GM04503 (cell line): ENCODE data around the gene AHRR.
"Not testable (repeated sequence)": the region's sequence is repeated elsewhere in the genome, so short reads cannot be mapped to it uniquely, and the experiment has no call there.

ENCODE experiments used
- DNase-seq: peaks from one replicate; pipeline ENCODE4 v3.0.0-alpha.2; 2012; ENCODE audit warnings: low read depth

Gene AHRR

DNA sequence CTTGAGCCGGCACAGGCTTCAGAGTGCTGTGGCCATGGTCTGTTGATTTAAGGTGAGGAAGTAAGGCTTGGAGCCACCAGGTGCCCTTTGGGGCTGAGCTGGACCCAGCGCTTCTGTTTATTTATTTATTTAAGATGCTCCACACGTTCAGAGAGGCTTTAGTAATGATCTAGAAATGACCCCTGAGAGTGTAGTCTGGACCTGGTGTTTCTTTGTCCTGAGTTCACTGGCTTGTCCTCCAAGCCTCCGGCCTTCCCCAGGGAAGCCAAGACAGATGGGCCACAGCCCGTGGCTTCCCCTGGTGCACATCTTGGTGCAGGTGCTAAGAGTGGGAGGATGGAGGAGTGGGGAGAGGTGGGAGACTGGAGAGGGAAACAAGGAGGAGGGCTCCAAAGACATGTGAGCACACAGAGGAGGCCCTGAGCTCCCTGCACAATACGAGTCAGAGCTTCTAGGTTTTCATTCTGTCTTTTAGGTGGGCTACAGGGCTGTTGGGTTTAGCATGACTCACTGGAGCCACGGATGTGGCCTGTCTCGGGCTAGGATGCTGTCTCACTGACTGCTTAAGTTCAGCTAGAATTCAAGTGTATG, 56.9 kb downstream of the AHRR start:
- no peak for DNase-seq

DNA sequence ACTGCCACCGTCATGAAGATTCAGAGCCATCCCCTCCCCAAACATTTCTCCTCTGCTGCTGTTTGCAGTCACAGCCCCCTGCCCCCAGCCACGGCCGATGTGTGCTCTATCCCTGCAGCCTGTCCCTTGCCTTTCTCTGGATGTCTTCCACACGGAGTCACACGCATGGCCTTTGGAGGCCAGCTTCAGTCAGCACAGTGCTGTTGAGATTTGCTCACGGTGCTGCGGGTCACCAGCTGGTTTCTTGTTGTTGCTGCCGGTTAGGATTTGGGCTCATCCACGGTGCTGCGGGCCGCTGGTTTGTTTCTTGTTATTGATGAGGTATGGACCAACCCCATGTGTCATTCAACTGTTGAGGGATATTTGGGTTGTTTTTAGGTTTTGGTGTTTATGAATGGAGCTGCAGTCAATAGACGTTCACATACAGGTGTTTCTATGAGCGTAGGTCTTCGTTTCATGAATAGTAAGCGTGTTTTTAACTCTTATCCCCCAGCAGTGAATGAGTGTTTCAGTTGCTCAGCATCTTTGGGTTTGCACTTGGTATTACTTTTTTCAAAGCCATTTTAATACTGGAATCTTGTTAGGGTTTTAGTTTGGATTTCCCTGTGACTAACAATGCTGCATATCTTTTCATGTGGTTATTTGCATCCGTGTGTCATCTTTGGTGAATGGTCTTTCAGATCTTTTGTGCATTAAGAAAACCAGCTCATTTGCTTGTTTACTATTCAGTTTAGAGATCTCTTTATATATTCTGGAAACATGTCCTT, 57.6 kb downstream of the AHRR start:
- no peak for DNase-seq

DNA sequence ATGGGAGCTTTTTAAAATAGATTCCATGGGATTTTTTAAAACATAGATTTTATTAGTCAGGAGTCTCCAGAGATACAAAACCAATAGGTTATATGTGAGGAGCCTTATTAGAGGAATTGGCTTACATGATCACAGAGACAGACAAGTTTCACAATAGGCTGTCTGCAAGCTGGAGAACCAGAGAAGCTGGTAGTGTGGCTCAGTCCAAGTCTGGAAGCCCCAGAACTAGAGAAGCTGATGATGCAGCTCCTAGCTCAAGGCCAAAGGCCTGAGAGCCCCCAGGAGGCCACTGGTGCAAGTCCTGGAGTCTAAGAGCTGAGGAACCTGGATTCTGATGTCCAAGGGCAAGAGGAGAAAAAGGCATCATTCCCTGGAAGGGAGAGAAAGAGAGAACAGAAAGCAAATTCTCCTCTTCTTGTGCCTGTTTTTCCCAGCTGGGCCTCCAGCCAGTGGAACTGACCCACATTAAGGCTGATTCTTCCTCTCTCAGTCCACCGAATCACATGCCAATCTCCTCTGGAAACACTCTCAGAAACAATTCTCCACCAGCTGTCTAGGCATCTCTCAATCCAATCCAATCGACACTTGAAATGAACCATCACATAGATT, 59.3 kb downstream of the AHRR start:
- no peak for DNase-seq

DNA sequence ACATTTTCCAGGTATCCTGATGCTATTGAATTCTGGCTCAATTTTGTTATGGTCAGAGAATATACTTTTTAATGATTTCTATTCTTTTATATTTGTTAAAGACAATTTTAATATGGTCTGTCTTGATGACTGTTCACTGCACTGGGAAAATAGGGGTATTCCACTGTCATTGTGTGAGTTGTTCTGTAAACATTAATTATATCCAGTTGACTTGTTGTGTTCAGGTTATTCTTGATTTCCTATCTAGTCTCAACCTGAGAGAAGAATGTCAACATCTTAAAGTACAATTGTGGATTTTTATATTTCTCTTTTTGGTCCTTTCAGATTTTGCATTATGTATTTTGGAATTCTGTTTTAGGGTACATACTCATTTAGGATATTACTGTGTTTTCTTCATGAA, 61.6 kb downstream of the AHRR start:
- DNase-seq = no peak

DNA sequence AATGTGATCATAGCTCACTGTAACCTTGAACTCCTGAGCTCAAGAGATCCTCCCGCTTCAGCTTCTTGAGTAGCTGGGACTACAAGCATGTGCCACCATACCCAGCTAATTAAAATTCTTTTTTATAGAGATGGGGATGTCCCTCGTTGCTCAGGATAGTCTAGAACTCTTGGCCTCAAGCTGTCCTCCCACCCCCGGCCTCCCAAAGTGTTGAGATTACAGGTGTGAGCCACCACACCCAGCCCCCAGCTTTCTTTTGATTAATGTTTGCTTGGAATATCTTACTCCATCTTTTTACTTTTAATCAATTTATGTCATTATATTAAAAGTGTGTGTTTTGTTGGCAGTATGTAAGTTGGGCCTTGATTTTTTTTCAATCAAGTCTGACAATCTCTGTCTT, 62.1 kb downstream of the AHRR start:
- no peak for DNase-seq

DNA sequence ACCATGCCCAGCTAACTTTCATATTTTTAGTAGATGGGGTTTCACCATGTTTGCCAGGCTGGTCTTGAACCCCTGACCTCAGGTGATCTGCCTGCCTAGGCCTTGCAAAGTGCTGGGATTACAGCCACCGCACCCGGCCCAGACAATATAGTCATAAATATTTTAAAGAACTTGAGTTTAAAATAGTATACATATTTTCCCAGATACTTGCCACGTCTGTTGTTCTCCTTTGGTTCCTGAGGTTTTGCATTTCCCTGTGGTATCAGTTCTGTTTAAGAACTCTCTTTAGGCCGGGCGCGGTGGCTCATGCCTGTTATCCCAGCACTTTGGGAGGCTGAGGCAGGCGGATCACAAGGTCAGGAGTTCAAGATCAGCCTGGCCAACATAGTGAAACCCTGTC, 63.1 kb downstream of the AHRR start:
- not testable (repeated sequence) for DNase-seq

DNA sequence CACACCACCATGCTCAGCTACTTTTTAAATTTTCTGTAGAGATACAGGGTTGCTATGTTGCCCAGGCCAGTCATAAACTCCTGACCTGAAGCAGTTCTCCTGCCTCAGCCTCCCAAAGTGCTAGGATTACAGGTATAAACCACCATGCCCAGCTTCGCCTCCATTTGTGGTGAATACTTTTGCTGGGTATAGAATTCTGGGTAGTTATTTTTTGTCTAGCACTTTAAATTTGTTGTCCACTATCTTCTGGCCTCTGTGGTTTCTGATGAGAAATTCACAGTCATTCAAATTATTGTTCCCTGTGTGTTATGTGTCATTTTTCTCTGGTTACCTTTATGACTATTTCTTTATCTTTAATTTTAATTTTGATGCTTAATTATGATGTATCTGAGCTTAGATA, 63.8 kb downstream of the AHRR start:
- DNase-seq = no peak

DNA sequence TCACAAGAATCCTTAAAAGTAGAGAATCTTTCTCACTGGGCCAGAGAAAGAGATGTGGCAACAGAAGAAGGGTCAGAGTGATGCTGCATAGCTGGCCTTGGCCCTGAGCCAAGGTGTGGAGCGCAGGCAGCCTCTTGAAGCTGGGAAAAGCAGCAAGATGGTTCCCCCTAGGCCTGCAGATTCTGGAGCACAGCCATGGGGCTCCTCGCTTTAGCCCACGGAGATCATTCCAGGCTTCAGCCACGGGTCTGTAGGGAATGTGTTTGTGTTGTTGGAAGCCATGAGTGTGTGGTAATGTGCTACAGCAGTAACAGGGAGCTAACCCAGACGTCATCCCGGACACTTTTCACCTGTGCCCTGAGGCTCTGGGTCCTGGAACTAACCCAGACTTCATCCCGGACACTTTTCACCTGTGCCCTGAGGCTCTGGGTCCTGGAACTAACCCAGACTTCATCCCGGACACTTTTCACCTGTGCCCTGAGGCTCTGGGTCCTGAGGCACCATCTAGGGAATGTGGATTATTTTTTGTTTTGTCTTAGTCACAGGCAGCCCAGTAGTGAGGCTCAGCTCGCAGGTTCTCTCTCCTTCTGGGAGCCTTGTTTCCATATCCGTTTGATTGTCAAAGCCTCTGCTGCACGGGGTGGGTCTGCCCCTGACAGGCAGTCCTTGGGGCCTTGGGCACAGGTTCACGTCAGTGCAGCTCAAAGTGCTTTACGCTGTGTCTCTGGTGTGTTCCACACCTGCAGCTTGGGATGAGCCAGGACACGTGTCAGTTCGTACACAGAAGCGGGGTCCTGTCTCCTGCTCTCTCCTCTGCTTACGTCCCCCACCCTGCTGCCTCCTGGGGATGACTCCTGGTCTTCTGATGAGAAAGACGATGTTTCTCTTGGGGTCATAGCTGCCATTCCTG, 65.2 kb downstream of the AHRR start:
- DNase-seq = no peak

DNA sequence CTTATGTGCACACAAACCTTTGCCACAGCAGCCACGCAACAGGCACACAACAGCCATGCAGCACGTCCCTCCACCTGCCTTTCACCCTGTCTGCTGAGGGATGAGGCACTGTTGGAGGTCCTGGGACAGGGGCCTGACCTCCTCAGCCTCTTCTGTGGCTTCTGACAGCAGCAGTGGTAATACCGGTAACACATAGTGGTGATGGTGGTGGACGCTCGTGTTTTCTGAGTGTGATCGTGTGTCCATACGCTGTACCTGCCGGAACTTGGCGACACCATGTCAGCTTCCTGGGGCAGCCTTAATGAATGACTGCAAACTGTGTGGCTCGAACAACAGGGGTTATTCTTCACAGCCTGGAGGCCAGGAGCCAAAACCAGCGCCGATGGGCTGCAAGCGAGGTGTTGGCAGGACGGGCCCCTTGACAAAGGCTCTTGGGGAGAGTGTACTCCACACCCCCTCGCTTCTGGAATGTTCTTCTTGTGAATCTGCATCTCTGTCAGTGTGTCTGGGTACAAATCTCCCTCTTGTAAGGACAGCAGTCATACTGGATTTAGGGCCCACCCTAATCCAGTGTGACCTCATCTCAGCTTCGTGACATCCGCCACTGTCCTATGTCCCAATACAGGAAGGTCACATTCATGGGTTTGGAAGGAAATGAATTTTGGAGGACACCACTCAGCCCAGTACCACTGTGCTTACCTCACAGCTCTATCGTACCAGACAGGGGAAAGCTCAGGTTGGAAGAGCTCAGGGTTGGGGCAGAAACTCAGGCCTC, 66.2 kb downstream of the AHRR start:
- DNase-seq = no peak

DNA sequence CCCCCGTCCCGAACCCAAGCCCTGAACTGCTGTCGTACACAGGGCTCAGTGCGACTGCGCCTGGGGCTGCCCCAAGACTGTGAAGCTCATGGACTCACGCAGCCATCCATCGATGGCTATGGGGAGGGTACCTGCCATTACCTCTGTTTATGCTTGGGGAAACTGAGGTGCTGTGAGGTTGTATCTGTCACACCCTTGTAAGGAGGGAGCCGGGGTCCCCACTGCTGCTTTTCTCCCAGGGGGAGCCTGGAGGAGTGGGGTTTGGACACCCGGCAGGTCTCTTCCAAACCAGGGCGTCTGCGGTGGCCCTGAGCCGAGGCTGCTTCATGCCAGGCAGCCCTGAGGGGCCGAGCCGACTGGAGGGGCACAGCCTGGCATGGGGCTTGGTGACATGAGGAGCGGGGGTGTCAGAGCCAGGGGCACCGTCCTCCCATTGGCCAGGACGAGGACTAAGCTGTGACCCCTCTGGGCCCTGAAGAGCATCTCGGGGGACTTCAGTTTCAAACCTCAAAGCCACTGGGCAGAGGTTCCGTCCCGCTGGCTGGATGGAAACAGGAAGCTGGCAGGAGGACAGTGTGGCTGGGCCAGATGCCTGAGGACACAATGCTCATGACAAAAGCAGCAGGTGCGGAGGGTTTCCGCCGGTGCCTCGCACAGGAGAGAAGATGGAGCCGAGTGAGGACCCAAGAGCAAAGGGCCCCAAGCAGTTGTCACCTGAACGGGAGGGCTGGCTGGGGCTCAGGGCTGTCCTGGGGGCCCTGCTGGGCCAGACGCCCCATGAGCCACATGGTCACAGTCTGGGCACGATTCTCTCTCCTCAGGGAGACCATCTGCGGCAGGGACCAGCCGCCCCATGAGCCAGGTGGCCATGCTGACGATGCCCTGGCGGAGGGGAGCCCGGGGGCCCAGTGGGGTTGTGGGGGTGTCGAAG, 67.0 kb downstream of the AHRR start:
- no peak for DNase-seq

DNA sequence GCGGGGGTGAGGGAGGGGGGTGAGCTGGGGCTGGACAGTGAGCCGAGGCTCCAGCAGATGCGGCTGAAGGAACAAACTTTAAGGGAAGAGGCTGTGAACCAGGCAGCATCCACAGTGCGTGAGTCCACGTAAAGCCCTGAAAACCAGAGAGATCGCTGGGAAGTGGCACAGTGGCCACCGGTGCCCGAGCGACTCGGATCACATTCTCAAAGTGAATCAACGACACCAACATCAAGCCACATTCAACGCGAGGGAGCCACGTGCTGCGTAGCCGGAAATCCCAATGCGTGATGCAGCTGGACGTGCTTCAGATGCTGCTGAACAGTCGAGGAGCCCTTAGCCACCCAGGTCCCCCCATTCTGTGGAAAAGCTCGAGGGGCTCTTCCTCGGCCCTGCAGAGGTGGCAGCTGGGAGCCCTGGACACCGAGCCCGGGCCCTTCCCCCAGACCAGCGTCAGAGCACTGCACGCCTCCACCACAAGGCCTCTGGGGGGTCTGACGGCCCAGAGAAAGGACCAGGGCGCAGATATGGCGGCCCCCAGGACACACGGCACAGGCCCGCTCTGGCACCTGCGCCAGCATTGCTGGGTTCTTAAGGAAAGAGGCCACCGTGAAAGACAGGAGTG, 67.8 kb downstream of the AHRR start:
- DNase-seq = no peak

DNA sequence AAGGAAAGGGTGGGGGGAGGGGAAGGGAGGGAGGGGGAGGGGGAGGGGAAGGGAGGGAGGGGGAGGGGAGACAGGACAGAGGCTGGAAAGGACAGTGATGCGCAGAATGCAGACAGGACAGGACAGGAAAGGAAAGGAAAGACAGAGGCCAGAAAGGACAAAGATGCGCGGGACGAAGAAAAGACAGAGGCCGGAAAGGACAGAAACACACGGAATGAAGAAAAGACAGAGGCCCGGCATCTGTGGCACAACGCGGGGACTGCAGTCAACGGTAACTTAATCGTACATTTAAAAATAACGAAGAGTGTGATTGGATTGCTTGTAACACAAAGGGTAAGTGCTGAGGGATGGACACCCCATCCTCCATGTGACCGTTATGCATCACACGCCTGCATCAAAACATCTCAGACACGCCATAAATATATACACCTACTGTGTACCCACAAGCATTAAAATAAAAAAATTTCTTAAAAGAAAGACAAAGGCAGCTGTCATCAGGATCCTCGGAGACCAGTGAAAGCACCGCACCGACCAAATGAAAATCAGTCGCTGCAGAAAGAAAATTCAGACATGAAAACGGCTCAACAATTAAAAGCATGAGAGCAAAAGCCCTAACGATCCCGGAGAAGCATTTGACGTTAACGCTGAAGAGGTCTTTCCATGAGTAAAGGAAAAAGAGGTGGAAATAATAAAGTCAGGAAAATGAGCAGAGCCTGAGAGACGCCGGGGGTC, 68.5 kb downstream of the AHRR start:
- no peak for DNase-seq

DNA sequence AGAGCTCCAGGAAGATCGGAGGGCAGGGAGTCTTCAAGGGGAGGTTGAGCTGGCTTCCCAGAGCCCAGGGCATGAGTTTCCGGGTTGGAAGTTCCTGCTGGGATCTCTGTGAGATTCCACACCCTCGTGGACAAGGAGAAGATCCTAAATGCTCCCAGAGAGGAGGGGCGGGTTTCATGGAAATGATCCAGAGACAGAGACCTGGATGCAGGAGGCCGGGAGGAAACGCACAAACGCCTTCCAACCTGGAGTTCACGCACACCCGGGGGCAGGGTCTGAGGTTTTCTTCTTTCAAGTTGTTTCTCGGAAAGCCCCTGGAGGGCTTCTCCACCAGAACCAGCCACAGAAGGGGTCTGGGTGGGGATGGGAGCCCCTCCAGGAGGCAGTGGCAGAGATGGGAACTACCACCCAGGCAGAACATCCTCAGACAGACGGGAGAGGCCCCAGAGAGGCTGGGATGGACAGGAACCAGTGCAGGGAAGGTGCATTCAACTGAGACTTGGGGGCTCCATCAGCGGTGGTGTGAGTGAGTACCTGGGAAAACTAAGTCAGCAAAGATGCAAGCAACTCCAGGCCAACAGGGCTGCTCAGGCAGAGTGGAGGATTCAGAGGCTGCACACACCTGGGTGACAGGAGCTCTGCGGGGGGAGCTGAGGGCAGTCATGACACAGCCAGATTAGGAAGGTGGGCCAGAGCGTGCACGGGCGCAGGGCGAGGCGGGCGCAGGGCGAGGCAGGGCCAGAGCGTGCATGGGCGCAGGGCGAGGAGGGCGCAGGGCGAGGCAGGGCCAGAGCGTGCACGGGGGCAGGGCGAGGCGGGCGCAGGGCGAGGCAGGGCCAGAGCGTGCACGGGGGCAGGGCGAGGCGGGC, 69.3 kb downstream of the AHRR start:
- no peak for DNase-seq

DNA sequence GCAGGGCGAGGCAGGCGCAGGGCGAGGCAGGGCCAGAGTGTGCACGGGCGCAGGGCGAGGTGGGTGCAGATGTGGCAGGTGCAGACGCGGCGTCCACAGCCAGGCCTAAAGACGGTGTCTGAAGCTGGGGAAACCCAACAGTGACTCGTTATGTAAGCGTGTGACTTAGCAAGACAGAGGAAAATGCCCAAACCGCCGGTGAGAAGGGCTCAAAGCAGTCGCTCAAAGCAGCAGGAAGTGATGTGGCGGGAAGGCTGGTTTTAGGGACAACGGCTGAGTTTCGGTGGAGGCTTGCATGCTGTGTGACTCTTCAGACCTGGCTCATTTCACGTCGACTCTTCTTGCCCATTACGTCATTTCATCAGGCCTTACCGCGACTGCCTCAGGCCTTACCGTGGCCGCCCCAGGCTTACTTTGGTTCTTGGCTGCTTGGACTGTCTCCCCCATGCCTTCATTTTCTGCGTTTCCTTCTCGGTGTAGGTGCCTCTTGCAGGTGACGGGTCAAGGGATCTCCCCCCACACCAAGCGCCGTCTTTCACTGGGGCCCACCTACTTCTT, 71.0 kb downstream of the AHRR start:
- DNase-seq = no peak

DNA sequence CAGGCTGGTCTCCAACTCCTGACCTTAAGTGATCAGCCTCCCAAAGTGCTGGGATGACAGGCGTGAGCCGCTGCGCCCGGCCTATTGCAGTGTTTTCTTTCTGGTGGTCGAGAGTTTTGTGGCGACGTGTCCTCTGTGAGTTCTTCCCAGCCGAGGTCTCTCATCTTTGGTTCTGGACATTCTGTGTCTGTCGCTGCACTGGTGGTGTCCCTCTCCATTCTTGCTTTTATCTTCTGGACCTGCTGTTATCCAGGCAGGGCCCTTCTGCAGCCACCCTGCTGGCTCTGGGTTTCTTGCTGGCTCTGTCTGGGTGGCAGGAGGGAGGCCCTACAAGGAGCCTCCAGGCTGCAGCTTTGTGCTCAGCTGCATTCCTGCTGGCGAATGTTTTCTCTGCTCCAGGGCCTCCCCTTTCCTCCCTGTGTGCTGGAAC, 72.3 kb downstream of the AHRR start:
- DNase-seq = no peak

DNA sequence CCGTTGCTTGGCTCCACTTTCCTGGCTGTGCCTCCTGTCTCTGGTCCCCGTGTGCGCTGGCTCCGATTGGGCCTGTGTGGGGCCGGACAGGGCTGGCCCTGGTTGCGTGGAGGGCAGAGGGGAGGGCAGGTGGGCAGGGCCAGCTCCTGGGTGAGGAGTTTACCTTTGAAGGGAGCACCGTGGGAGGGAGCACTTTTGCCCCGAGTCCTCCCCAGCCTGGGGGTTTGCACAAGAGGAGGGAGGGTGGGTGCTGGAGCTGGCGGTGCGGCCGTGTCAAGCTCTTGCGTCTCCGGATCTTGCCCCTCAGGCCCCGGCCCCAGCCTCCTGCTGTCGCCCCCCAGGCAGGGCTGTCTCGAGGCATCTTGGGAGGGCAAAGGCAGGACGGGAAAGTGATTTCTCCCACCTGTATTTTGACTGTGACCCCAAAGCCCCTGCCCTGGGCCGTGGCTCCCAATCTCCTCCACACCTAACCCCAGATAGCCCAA, 73.2 kb downstream of the AHRR start:
- DNase-seq = no peak

DNA sequence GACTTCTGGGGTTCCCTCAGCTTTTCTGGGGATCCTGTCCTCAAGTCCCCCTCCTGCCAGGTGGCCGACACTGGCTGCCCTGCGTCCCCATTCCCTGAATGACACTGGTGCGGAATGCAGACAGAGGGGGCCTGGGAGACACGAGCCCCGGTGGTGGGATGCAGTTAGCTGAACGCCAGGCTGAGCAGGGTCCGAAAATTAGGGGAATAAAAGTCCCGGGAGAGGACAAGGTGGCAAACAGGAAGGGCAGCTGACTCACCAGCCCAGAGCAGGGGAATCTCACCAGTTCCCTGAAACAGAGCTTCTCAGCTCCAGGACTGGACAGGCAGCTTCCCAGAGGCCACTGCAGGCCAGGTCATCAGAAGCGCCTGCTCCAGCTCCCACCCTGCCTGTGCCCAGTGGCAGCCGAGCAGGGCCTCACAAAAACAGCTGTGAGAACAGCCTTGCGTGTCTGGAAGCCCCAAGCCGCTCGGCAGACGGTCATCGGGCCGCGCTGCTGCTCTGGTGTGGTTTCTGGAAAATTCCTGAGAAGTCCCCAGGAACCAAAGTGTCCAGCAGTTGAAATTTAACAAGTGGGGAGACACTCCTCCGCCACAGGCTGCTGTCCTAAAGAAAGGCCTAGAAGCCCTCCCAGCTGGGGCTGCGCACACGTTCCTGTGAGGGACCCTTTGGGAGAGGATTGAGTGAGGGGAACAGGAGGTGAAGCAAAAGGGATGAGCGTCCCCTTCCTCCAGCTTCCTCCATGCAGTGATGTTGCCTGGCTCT, 73.8 kb downstream of the AHRR start:
- peak; percentile 94 for DNase-seq
